Skin of body (tissue), 2 donors: ENCODE measurements around the gene NR0B2. TPM values are rescaled to one million over a fixed set of nuclear protein-coding genes. Genes with fewer than 3 reads are reported as not detected.
"Not testable (repeated sequence)": the region's sequence is repeated elsewhere in the genome, so short reads cannot be mapped to it uniquely, and the experiment has no call there.

Source experiments
- DNase-seq: peaks from one replicate; lab custom pipeline; 2025; lab: John Stamatoyannopoulos, UW
- total RNA-seq: library from RNA; depleted of rRNA; stranded (reverse); fragments of >200 nt; gene quantifications from one replicate; pipeline ENCODE4 v1.2.3, GENCODE V29; 2014

The NR0B2 gene
- total RNA-seq, 1 donor from 2014 or later: not detected

GRCh38 chr1:26889551-26890466 is 24.0 kb downstream of the NR0B2 start, which contains the start of gene GPN2:
GPN2 (minus strand) TSS chr1:26890283; CDS start chr1:26890096, 187 bp downstream.
- peak; percentile 49 for DNase-seq

GRCh38 chr1:26888231-26888630 is 25.5 kb downstream of the NR0B2 start:
- DNase-seq: no peak

GRCh38 chr1:26887125-26887524 is 26.6 kb downstream of the NR0B2 start:
- DNase-seq: no peak

- no peak for DNase-seq
These were observed 30.9 kb downstream of the NR0B2 start for GRCh38 chr1:26882696-26883463.

- DNase-seq: not testable (repeated sequence)
These were observed 32.2 kb downstream of the NR0B2 start for GRCh38 chr1:26881611-26882010.

GRCh38 chr1:26879793-26880192 is 34.0 kb downstream of the NR0B2 start:
- no peak for DNase-seq

- DNase-seq: no peak
These were observed 36.4 kb downstream of the NR0B2 start for GRCh38 chr1:26877326-26877725.

- DNase-seq: no peak
These were observed 38.9 kb downstream of the NR0B2 start for GRCh38 chr1:26874896-26875295.

- DNase-seq: not testable (repeated sequence)
These were observed 40.7 kb downstream of the NR0B2 start for GRCh38 chr1:26873097-26873496.

GRCh38 chr1:26864610-26865480 is 48.9 kb downstream of the NR0B2 start:
- DNase-seq: peak; percentile 94

GRCh38 chr1:26863685-26864077 is 50.1 kb downstream of the NR0B2 start:
- no peak for DNase-seq

GRCh38 chr1:26862781-26863684 is 50.7 kb downstream of the NR0B2 start, which contains the start of gene SFN:
SFN (plus strand) TSS chr1:26863149; CDS start chr1:26863213, 64 bp downstream.
- DNase-seq: no peak

- DNase-seq: no peak
These were observed 51.8 kb downstream of the NR0B2 start for GRCh38 chr1:26861889-26862378.

Other genes starting within 250 kb of the NR0B2 start
- 50.4 TPM for gene ARID1A, start 218.0 kb downstream of the NR0B2 start, total RNA-seq
- 7.8 TPM for gene PIGV, start 126.0 kb downstream of the NR0B2 start, total RNA-seq
- 6.5 TPM for gene ZDHHC18, start 87.3 kb downstream of the NR0B2 start, total RNA-seq
- gene SFN, start 50.8 kb downstream of the NR0B2 start, total RNA-seq: 254 TPM
- 9.0 TPM for gene GPN2, start 23.7 kb downstream of the NR0B2 start, total RNA-seq
- 8.5 TPM for gene GPATCH3, start 13.5 kb downstream of the NR0B2 start, total RNA-seq
- 24.0 TPM for gene NUDC, start 7.8 kb upstream of the NR0B2 start, total RNA-seq
- gene KDF1, start 46.5 kb upstream of the NR0B2 start, total RNA-seq: 4.0 TPM
- 4.0 TPM for gene TRNP1, start 79.7 kb upstream of the NR0B2 start, total RNA-seq
- gene TENT5B, start 98.9 kb upstream of the NR0B2 start, total RNA-seq: 18.1 TPM
- gene SLC9A1, start 241.2 kb upstream of the NR0B2 start, total RNA-seq: 5.8 TPM